ENCODE results near the gene RNPC3.

DNA sequence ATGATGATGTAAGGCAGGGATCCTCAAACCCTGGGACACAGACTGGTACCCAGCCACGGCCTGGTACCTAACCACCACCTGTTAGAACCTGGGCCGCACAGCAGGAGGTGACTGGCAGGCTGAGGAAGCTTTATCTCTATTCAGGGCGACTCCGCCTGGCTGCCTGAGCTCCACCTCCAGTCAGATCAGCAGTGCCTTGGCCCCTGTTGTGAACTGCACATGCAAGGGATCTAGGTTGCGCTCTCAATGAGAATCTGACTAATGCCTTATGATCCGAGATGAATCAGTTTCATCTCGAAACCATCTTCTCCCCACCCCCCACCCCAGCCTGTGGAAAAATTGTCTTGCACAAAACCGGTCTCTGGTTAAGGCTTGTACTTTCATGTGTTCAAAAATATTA is 4.2 kb downstream of the RNPC3 start:
- TF ChIP-seq CTCF (IDR thresholded peaks at IDR 0.05) (no peak), POLR2A (IDR thresholded peaks at IDR 0.05) (no peak), EP300 (IDR thresholded peaks at IDR 0.05) (no peak), POLR2AphosphoS5 (IDR thresholded peaks at IDR 0.05) (no peak)
